Fibroblast of lung (primary cell): ENCODE results near the gene HCN2.

ENCODE experiments used
- CTCF ChIP-seq, 2 donors: IDR thresholded peaks in 1 of 2; conservative IDR thresholded peaks in 1 of 2; 1 replicate in 1 of 2; 2 replicates in 1 of 2; pipeline ENCODE4 v1.5.1; 2011 to 2012; ENCODE audit warnings: low read length in 2 of 2, control low read depth in 1 of 2, inconsistent platforms in 1 of 2, low read depth in 1 of 2, mild to moderate bottlenecking in 1 of 2
- EZH2 ChIP-seq: IDR thresholded peaks from 2 replicates; pipeline ENCODE4 v1.5.1; 2012; ENCODE audit warnings: low read length, control low read depth, mild to moderate bottlenecking; ENCODE audit errors: missing control alignments

- TF ChIP-seq EZH2 (no peak), CTCF (conservative IDR thresholded peaks at IDR 0.05 in 1 of 2, IDR thresholded peaks at IDR 0.05 in 1 of 2; ENCODE audit: low read depth in 1 of 2, low read length in 2 of 2) (no peak)
Observed at GRCh38 chr19:639253-640160, 49.8 kb downstream of the HCN2 start, which contains the start of gene FGF22.
